Measurements from ENCODE around the gene HCFC2.
"Not testable (repeated sequence)": the region's sequence is repeated elsewhere in the genome, so short reads cannot be mapped to it uniquely, and the experiment has no call there.

Gene HCFC2

GRCh38 chr12:104064031-104064841, at the start of gene HCFC2:
HCFC2 (plus strand) TSS chr12:104064531; CDS start chr12:104064561, 30 bp downstream.
- peak; percentile 96 for DNase-seq

- not testable (repeated sequence) for DNase-seq
These were observed 42.5 kb upstream of the HCFC2 start for GRCh38 chr12:104021862-104022261.

GRCh38 chr12:104022786-104023185, 41.5 kb upstream of the HCFC2 start:
- DNase-seq, result no peak

- no peak for DNase-seq
These were observed 40.6 kb upstream of the HCFC2 start for GRCh38 chr12:104023710-104024109.

- DNase-seq, result no peak
These were observed 40.0 kb upstream of the HCFC2 start for GRCh38 chr12:104024348-104024747.

GRCh38 chr12:104025771-104026170, 38.6 kb upstream of the HCFC2 start:
- no peak for DNase-seq

GRCh38 chr12:104026841-104027599, 37.3 kb upstream of the HCFC2 start:
- no peak for DNase-seq

GRCh38 chr12:104030596-104030995, 33.7 kb upstream of the HCFC2 start:
- not testable (repeated sequence) for DNase-seq

GRCh38 chr12:104036143-104036542, 28.2 kb upstream of the HCFC2 start:
- DNase-seq, result not testable (repeated sequence)

GRCh38 chr12:104039769-104040168, 24.6 kb upstream of the HCFC2 start:
- not testable (repeated sequence) for DNase-seq

GRCh38 chr12:104042580-104042979, 21.8 kb upstream of the HCFC2 start:
- no peak for DNase-seq

- DNase-seq, result no peak
These were observed 20.2 kb upstream of the HCFC2 start for GRCh38 chr12:104044158-104044557.

GRCh38 chr12:104046306-104046705, 18.0 kb upstream of the HCFC2 start:
- DNase-seq, result no peak

- no peak for DNase-seq
These were observed 16.2 kb upstream of the HCFC2 start for GRCh38 chr12:104048162-104048561.

GRCh38 chr12:104048811-104049210, 15.5 kb upstream of the HCFC2 start:
- DNase-seq, result no peak

- DNase-seq, result no peak
These were observed 14.9 kb upstream of the HCFC2 start for GRCh38 chr12:104049278-104049902.

GRCh38 chr12:104049903-104050356, 14.4 kb upstream of the HCFC2 start, which contains the start of gene GLT8D2:
GLT8D2 (minus strand) TSS chr12:104050187; CDS start chr12:104019648, 30,539 bp downstream.
- peak; percentile 85 for DNase-seq

- DNase-seq, result no peak
These were observed 13.9 kb upstream of the HCFC2 start for GRCh38 chr12:104050436-104050835.

- no peak for DNase-seq
These were observed 9.5 kb upstream of the HCFC2 start for GRCh38 chr12:104054681-104055346.

GRCh38 chr12:104055686-104056388, 8.5 kb upstream of the HCFC2 start:
- DNase-seq, result no peak

- no peak for DNase-seq
These were observed 7.8 kb upstream of the HCFC2 start for GRCh38 chr12:104056419-104056972.

- peak; percentile 28 for DNase-seq
These were observed 6.5 kb upstream of the HCFC2 start for GRCh38 chr12:104057771-104058197.

All from eye (tissue), 1 donor.